Measurements from ENCODE around the gene LDB1. TPM values are rescaled to one million over a fixed set of nuclear protein-coding genes. Genes with fewer than 3 reads are reported as not detected.
A peak's percentile ranks its signal among the peaks of the same experiment; 100 is the strongest.

The LDB1 gene
- total and polyA plus RNA-seq, 2 of the 13 experiments (the other 11 are each of a cell fraction or from before 2014, with no cell fraction given): 17.2 to 45.5 TPM

DNA sequence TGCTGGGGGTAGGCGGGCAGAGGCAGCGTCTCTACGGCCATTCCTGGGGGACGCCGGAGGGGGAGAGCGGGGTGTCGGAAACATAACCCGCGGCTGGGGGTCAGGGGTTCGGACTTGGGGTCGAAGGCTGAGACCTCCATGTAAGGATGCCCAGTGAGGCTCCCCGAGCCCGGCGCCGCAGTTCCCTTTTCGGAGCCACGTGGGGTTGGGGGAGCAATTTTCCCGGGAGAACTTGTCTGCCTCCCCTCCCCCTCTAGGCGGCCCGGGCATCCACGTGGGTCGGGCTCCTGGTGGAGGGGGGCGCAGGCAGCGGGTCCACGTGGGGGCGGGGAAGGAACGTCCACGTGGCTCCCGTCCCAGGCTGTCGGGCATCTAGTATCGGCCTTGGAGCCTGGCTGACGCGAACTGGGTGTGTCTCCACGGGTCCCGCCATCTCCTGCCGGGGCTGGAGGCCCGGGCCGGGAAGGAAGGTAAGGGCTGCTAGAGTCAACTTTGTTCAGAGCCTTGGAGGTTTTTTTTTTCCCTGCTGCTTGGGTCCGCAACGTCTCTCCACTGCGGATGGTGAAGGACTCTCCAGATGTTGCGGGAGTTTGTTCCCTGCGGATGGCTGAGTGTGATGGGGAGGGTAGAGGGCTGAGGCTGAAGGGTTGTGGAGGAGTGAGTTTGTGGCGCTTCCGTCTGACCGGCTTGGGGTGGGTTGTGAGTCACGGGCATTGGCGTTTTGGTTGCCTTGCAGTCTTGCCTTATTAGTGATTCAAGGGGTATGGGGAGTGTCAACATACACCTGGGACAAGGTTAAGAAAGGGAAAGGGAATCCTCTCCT, 13.4 kb upstream of the LDB1 start (continued):
- TF ChIP-seq, protein P1, sequence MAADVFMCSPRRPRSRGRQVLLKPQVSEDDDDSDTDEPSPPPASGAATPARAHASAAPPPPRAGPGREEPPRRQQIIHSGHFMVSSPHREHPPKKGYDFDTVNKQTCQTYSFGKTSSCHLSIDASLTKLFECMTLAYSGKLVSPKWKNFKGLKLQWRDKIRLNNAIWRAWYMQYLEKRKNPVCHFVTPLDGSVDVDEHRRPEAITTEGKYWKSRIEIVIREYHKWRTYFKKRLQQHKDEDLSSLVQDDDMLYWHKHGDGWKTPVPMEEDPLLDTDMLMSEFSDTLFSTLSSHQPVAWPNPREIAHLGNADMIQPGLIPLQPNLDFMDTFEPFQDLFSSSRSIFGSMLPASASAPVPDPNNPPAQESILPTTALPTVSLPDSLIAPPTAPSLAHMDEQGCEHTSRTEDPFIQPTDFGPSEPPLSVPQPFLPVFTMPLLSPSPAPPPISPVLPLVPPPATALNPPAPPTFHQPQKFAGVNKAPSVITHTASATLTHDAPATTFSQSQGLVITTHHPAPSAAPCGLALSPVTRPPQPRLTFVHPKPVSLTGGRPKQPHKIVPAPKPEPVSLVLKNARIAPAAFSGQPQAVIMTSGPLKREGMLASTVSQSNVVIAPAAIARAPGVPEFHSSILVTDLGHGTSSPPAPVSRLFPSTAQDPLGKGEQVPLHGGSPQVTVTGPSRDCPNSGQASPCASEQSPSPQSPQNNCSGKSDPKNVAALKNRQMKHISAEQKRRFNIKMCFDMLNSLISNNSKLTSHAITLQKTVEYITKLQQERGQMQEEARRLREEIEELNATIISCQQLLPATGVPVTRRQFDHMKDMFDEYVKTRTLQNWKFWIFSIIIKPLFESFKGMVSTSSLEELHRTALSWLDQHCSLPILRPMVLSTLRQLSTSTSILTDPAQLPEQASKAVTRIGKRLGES (CRISPR knock-in tag; IDR thresholded peaks at IDR 0.05; ENCODE audit: borderline replicate concordance): peak; percentile 30; the same call in 1 of the 2 replicates
- TF ChIP-seq HIVEP1 (CRISPR knock-in tag; IDR thresholded peaks at IDR 0.05) (peak; percentile 44; the same call in 1 of the 2 replicates), DMAP1 (CRISPR knock-in tag; IDR thresholded peaks at IDR 0.05) (peak; percentile 99), TEF (CRISPR knock-in tag; IDR thresholded peaks at IDR 0.05) (no peak), RELA (CRISPR knock-in tag; IDR thresholded peaks at IDR 0.05) (no peak), HMGXB4 (CRISPR knock-in tag; IDR thresholded peaks at IDR 0.05; ENCODE audit: borderline replicate concordance in 1 of 2, low read depth in 1 of 2) (peak in 1 of 2 experiments; percentile 22; a peak in 1 of 4 replicates), SKI (IDR thresholded peaks at IDR 0.05; ENCODE audit: partially characterized antibody) (peak; percentile 21), KDM5B (CRISPR knock-in tag; IDR thresholded peaks at IDR 0.05; ENCODE audit: borderline replicate concordance) (peak; percentile 63; the same call in 1 of the 2 replicates), CAMTA2 (CRISPR knock-in tag; IDR thresholded peaks at IDR 0.05; ENCODE audit: borderline replicate concordance) (no peak), MYC (CRISPR knock-in tag; IDR thresholded peaks at IDR 0.05; ENCODE audit: borderline replicate concordance) (peak; percentile 100), ZNF547 (CRISPR knock-in tag; IDR thresholded peaks at IDR 0.05) (no peak; the same call in none of the 2 replicates), PRPF4 (IDR thresholded peaks at IDR 0.05; ENCODE audit: low read depth, low read length, poor library complexity, severe bottlenecking) (peak; percentile 47), KDM2A (CRISPR knock-in tag; IDR thresholded peaks at IDR 0.05; ENCODE audit: borderline replicate concordance, low read depth) (peak; percentile 81; the same call in 1 of the 2 replicates), ZNF101 (CRISPR knock-in tag; IDR thresholded peaks at IDR 0.05; ENCODE audit: borderline replicate concordance, low read depth) (no peak), GZF1 (CRISPR knock-in tag; IDR thresholded peaks at IDR 0.05) (peak; percentile 54; the same call in 1 of the 2 replicates), ZNF616 (CRISPR knock-in tag; IDR thresholded peaks at IDR 0.05; ENCODE audit: low read depth) (0 out of 2 replicates have a peak, but pooled peaks have one; percentile 24), ZNF564 (CRISPR knock-in tag; IDR thresholded peaks at IDR 0.05) (peak; percentile 30; the same call in 1 of the 2 replicates)
- TF ChIP-seq, protein P2, sequence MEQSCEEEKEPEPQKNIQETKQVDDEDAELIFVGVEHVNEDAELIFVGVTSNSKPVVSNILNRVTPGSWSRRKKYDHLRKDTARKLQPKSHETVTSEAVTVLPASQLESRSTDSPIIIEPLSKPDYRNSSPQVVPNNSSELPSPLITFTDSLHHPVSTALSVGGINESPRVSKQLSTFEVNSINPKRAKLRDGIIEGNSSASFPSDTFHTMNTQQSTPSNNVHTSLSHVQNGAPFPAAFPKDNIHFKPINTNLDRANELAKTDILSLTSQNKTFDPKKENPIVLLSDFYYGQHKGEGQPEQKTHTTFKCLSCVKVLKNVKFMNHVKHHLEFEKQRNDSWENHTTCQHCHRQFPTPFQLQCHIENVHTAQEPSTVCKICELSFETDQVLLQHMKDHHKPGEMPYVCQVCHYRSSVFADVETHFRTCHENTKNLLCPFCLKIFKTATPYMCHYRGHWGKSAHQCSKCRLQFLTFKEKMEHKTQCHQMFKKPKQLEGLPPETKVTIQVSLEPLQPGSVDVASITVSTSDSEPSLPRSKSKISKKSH (CRISPR knock-in tag; IDR thresholded peaks at IDR 0.05; ENCODE audit: borderline replicate concordance): no peak
- TF ChIP-seq, protein P3, sequence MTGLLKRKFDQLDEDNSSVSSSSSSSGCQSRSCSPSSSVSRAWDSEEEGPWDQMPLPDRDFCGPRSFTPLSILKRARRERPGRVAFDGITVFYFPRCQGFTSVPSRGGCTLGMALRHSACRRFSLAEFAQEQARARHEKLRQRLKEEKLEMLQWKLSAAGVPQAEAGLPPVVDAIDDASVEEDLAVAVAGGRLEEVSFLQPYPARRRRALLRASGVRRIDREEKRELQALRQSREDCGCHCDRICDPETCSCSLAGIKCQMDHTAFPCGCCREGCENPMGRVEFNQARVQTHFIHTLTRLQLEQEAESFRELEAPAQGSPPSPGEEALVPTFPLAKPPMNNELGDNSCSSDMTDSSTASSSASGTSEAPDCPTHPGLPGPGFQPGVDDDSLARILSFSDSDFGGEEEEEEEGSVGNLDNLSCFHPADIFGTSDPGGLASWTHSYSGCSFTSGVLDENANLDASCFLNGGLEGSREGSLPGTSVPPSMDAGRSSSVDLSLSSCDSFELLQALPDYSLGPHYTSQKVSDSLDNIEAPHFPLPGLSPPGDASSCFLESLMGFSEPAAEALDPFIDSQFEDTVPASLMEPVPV (CRISPR knock-in tag; IDR thresholded peaks at IDR 0.05): 0 out of 2 replicates have a peak, but pooled peaks have one; percentile 32
